ENCODE data around the gene HOXD3. TPM values are rescaled to one million over a fixed set of nuclear protein-coding genes. Genes with fewer than 3 reads are reported as not detected.

Gene HOXD3
- total RNA-seq, 1 donor from 2014 or later, result not detected

- H3K4me3 ChIP-seq, result no peak overlapping the region
- intact Hi-C loops (cut with micrococcal nuclease), result no loop called here
- no peak overlapping the region for H3K27ac ChIP-seq (replicated peaks)
- TF ChIP-seq CTCF (IDR thresholded peaks at IDR 0.05; ENCODE audit: borderline replicate concordance), result peak; percentile 58
- peaks cover 99% of the 10 kb centered on the region for H3K27me3 ChIP-seq (ENCODE audit: low read depth)
- DNase-seq, result no peak
- H3K4me1 ChIP-seq, result peaks cover 28% of the 10 kb centered on the region
- H3K36me3 ChIP-seq, result no peaks in the 10 kb centered on the region
- H3K9me3 ChIP-seq (replicated peaks), result no peaks in the 10 kb centered on the region
Measured at GRCh38 chr2:176111309-176111663, 45.8 kb upstream of the HOXD3 start.

GRCh38 chr2:176111846-176112374 lies 45.2 kb upstream of the HOXD3 start:
- no peak overlapping the region for H3K4me3 ChIP-seq
- H3K9me3 ChIP-seq (replicated peaks), result no peaks in the 10 kb centered on the region
- H3K36me3 ChIP-seq, result no peaks in the 10 kb centered on the region
- H3K27me3 ChIP-seq (ENCODE audit: low read depth), result peaks cover 99% of the 10 kb centered on the region
- intact Hi-C loops (cut with micrococcal nuclease), result no loop called here
- peaks cover 22% of the 10 kb centered on the region for H3K4me1 ChIP-seq
- TF ChIP-seq CTCF (IDR thresholded peaks at IDR 0.05; ENCODE audit: borderline replicate concordance), result no peak
- DNase-seq, result no peak
- H3K27ac ChIP-seq (replicated peaks), result no peak overlapping the region

- no peak overlapping the region for H3K4me3 ChIP-seq
- peaks cover 17% of the 10 kb centered on the region for H3K4me1 ChIP-seq
- no peaks in the 10 kb centered on the region for H3K9me3 ChIP-seq (replicated peaks)
- H3K27ac ChIP-seq (replicated peaks), result no peak overlapping the region
- TF ChIP-seq CTCF (IDR thresholded peaks at IDR 0.05; ENCODE audit: borderline replicate concordance), result no peak
- peaks cover 100% of the 10 kb centered on the region for H3K27me3 ChIP-seq (ENCODE audit: low read depth)
- no peak for DNase-seq
- H3K36me3 ChIP-seq, result no peaks in the 10 kb centered on the region
- intact Hi-C loops (cut with micrococcal nuclease), result no loop called here
Measured at GRCh38 chr2:176112375-176113302, 44.5 kb upstream of the HOXD3 start.

GRCh38 chr2:176114120-176114929 lies 42.8 kb upstream of the HOXD3 start:
- TF ChIP-seq CTCF (IDR thresholded peaks at IDR 0.05; ENCODE audit: borderline replicate concordance), result no peak
- H3K4me1 ChIP-seq, result peaks cover under 1% of the 10 kb centered on the region
- H3K36me3 ChIP-seq, result no peaks in the 10 kb centered on the region
- DNase-seq, result no peak
- peaks cover 100% of the 10 kb centered on the region for H3K27me3 ChIP-seq (ENCODE audit: low read depth)
- no peak overlapping the region for H3K27ac ChIP-seq (replicated peaks)
- no peak overlapping the region for H3K4me3 ChIP-seq
- H3K9me3 ChIP-seq (replicated peaks), result no peaks in the 10 kb centered on the region
- intact Hi-C loops (cut with micrococcal nuclease), result no loop called here

- intact Hi-C loops (cut with micrococcal nuclease), result no loop called here
- no peaks in the 10 kb centered on the region for H3K4me1 ChIP-seq
- no peak overlapping the region for H3K4me3 ChIP-seq
- TF ChIP-seq CTCF (IDR thresholded peaks at IDR 0.05; ENCODE audit: borderline replicate concordance), result no peak
- no peak for DNase-seq
- no peak overlapping the region for H3K27ac ChIP-seq (replicated peaks)
- no peaks in the 10 kb centered on the region for H3K36me3 ChIP-seq
- H3K27me3 ChIP-seq (ENCODE audit: low read depth), result peaks cover 100% of the 10 kb centered on the region
- no peaks in the 10 kb centered on the region for H3K9me3 ChIP-seq (replicated peaks)
Measured at GRCh38 chr2:176114930-176115625, 42.0 kb upstream of the HOXD3 start.

All from left ventricle myocardium inferior (tissue), 1 donor.